ENCODE measurements around the gene NELFA.

- TF ChIP-seq CTCF (IDR thresholded peaks at IDR 0.05) (no peak), POLR2A (IDR thresholded peaks at IDR 0.05) (no peak)
Measured at GRCh38 chr4:1956631-1957030, 52.1 kb downstream of the NELFA start.

Data from right lobe of liver (tissue), 4 donors.